IPS-20b (cell line): Measurements from ENCODE around the gene SMIM29.

ENCODE experiments used
- H3K27ac ChIP-seq: one replicate; pipeline ENCODE4 v1.5.1; 2013; ENCODE audit warnings: low read length
- H3K27me3 ChIP-seq: 2 replicates; pipeline ENCODE4 v1.6.1; 2013; ENCODE audit warnings: mild to moderate bottlenecking, low read length, inconsistent platforms; ENCODE audit not compliant: insufficient read depth
- H3K36me3 ChIP-seq: 2 replicates; pipeline ENCODE4 v1.6.1; 2013; ENCODE audit warnings: low read depth, mild to moderate bottlenecking, inconsistent platforms, low read length, moderate library complexity; ENCODE audit not compliant: insufficient read depth
- H3K4me1 ChIP-seq: 2 replicates; pipeline ENCODE4 v1.6.1; 2013; ENCODE audit warnings: mild to moderate bottlenecking, control low read depth, inconsistent platforms, low read length, moderate library complexity; ENCODE audit not compliant: insufficient read depth
- H3K4me3 ChIP-seq: 2 replicates; pipeline ENCODE4 v1.5.1; 2013; ENCODE audit warnings: mild to moderate bottlenecking, low read length, inconsistent platforms
- H3K9ac ChIP-seq: 2 replicates; pipeline ENCODE4 v1.6.1; 2013; ENCODE audit warnings: low read depth, mild to moderate bottlenecking, inconsistent platforms, low read length, moderate library complexity
- H3K9me3 ChIP-seq: 2 replicates; pipeline ENCODE4 v1.6.1; 2013; ENCODE audit warnings: mild to moderate bottlenecking, low read depth, low read length, inconsistent platforms; ENCODE audit not compliant: insufficient read depth

SMIM29 gene

DNA sequence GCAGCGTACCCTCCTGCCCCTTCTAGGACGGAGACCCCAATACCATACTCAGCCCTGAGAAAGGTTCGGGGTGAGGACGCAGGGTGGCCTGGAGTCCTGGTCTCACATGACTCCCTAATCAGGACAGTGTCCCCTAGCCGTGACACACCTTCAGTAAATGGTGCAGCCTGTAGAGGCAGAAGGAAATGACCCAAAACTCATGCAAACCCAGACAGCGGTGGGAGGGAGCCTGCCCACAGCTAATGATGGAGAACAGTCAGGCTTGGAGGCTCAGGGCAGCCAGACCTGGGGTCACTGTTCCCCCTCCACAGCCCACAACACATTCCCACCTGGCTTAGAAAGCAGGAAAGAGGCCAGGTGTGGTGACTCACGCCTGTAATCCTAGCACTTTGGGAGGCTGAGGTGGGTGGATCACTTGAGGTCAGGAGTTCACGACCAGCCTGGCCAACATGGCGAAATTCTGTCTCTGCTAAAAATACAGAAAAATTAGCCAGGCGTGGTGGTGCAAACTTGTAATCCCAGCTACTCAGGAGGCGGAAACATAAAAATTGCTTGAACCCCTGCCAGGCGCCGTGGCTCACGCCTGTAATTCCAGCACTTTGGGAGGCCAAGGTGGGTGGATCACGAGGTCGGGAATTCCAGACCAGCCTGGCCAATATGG lies 20.9 kb downstream of the SMIM29 start:
- Histone ChIP-seq H3K36me3 (no peaks in the 10 kb centered on the region), H3K27ac (peak overlapping the region; percentile 80)

DNA sequence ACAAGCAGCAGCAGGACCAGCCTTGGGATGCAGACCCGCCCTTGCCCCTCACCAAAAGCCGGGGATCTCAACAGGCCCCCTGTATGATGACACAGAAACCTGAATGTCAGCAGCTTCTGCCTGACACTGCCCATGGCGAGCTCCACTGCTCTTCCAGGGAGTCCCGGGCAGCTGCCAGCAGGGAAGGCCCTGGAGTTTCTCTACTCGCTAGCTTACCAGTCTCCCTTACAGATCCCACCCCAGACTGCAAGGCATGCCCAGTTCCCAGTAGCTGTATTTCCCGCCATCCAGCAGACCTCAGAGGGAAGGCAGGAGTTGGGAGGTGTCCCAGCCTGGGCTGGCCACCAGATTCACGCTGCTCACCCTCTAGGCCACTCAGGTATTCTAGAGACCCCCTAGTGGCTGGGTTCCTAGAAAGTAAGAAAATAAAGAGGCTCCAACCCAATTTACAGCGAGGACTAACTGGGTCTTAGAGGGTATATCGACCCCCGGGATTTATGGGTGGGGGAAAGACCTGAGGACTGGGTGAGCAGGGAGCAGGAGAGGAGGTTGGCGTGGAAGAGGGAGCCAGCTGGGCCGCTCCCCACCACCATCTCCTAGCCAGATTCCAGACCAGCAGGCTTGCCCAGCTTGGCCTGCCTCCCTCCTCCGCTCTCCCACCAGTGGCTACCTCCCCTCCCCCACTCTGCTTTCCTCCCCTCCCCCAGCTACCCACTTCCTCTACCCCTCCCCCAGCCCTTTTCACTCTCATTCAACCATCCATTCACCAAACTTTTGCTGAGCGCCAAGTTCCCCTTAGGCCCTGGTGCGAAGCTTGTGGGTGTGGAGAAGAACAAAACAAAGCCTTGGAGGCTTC lies 21.8 kb downstream of the SMIM29 start:
- Histone ChIP-seq H3K4me3 (peak overlapping the region; percentile 23; the same call in 1 of the 2 replicates), H3K27ac (peak overlapping the region; percentile 80), H3K27me3 (no peaks in the 10 kb centered on the region)

More for the DNA sequence above, 20.9 kb downstream of the SMIM29 start:
- Histone ChIP-seq H3K27me3 (no peaks in the 10 kb centered on the region), H3K9me3 (no peaks in the 10 kb centered on the region), H3K4me3 (no peak overlapping the region), H3K4me1 (peaks cover 21% of the 10 kb centered on the region; the same call in 1 of the 2 replicates), H3K9ac (peak overlapping the region; percentile 63; the same call in 1 of the 2 replicates)

DNA sequence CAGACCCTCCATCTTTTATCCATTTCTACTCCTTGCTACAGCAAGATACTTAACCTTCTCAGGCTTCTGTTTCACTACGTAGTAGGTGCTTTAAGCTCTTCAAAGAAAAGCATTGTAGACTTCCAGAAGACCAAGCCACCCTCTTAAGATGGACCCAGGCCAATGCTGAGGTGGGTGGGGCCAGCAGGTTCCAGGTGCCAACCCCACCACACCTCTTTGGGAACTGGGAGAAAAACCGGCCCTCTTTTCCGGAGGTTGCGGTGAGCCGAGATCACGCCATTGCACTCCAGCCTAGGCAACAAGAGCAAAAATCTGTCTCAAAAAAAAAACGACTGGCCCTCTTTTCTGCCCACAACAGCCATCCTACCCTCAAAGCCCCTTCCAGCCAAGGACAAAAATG lies 22.7 kb downstream of the SMIM29 start:
- Histone ChIP-seq H3K27ac (no peak overlapping the region), H3K4me1 (peaks cover 21% of the 10 kb centered on the region; the same call in 1 of the 2 replicates), H3K36me3 (no peaks in the 10 kb centered on the region), H3K27me3 (no peaks in the 10 kb centered on the region), H3K9ac (peak overlapping the region; percentile 59; the same call in 1 of the 2 replicates), H3K4me3 (no peak overlapping the region), H3K9me3 (no peaks in the 10 kb centered on the region)

More for the DNA sequence above, 21.8 kb downstream of the SMIM29 start:
- Histone ChIP-seq H3K4me1 (peaks cover 21% of the 10 kb centered on the region; the same call in 1 of the 2 replicates), H3K9ac (peak overlapping the region; percentile 63; the same call in 1 of the 2 replicates), H3K9me3 (no peaks in the 10 kb centered on the region), H3K36me3 (no peaks in the 10 kb centered on the region)

DNA sequence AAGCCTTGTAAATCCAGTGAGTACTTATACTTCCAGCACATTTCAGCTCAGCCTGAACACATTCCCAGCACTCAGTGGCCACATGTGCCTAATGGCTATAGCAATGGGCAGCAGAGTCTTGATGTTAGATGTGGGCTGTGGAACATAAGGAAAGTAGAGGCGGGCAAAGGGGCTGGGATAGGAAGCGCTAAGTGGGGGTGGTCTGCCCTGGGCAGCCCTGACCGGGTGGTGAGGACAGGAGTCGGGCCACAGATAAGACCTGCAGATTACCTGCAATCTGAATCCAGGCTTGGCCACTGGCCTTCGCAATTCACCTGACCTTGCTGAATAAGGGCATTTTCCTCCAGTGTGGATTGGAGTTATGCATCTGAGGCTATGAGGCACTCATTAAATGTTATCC lies 23.3 kb downstream of the SMIM29 start:
- H3K4me1 ChIP-seq, result peaks cover 21% of the 10 kb centered on the region; the same call in 1 of the 2 replicates
- no peaks in the 10 kb centered on the region for H3K9me3 ChIP-seq
- no peak overlapping the region for H3K9ac ChIP-seq
- H3K4me3 ChIP-seq, result no peak overlapping the region
- H3K36me3 ChIP-seq, result no peaks in the 10 kb centered on the region
- no peaks in the 10 kb centered on the region for H3K27me3 ChIP-seq
- no peak overlapping the region for H3K27ac ChIP-seq

DNA sequence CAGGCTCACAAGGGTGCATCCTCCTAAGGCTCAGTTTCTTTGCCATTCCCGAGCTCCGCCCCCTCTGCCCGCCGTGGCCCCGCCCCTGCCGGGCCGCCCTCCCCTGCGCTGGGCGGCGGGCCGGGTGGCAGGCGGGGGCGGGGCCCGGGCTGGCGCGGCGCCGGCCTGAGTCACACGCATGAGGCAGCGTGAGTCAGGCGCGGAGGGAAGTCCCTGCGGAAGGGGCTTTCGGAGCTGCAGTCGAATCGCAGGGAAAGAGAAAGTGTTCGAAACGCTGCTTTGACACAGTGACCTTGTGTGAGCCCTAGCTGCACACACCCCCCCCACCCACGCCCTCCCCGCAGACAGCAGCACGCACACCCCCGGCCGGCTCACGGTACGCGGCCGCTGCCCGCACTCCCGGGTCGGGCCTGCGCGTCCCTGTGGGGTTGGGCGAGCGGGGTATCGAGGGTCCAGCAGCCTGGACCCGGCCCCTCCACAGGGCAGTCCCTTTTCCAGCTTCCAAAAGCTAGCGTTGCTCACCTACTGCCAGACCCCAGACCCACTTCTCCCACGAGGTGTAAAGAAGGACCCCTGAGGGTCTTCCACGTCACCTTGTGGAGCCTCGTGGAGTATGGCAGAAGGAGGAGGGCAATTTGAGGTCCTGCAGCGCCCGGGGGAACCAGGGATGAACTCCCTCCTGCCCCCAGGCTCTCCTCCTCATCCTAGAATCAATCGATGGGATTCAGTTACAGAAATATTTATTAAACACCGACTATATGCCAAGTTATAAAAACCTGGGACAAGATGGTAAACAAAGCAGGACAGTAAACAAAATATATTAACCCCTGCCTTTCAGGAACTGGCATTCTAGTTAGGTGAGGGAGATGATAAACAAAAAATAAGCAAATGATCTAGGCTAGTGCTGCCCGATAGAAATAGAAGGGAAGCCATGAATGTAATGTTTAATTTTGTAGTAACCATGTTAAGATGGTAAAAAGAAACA lies 24.6 kb downstream of the SMIM29 start:
- Histone ChIP-seq H3K36me3 (no peaks in the 10 kb centered on the region), H3K4me3 (peak overlapping the region; percentile 68), H3K9ac (peak overlapping the region; percentile 76; the same call in 1 of the 2 replicates), H3K27me3 (no peaks in the 10 kb centered on the region), H3K4me1 (peaks cover 21% of the 10 kb centered on the region; the same call in 1 of the 2 replicates), H3K9me3 (no peaks in the 10 kb centered on the region), H3K27ac (peak overlapping the region; percentile 94)

DNA sequence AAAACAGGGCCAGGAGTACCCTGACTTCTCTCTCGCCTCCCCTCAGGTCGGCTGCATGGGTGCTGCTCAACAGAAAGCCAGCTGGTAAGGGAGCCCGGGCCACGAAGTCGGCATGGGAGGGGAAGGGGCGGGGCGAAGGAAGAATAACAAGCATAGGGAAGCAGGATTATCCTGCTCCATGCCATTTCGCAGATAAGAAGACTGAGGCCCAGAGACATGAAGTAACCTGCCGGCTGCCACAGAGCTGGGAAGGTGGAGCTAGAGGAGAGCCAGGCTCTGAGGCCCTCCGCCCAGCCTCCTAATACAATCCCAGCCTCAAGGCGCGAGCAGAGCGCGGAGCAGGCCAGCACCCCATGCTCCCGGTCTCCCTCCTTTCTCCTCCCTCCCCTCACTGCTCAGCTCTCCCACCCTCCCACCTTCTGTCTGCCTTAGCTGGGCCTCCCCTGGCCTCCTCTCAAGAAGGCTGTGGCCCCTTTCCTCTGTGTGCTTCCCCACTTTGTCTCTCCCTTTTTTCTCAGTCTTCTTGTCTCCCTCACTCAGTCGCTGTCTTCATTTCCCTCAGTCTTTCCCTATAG lies 25.3 kb downstream of the SMIM29 start:
- no peaks in the 10 kb centered on the region for H3K9me3 ChIP-seq
- peaks cover 21% of the 10 kb centered on the region; the same call in 1 of the 2 replicates for H3K4me1 ChIP-seq
- H3K36me3 ChIP-seq, result no peaks in the 10 kb centered on the region
- H3K27ac ChIP-seq, result peak overlapping the region; percentile 94
- peak overlapping the region; percentile 68 for H3K4me3 ChIP-seq
- H3K9ac ChIP-seq, result peak overlapping the region; percentile 76; the same call in 1 of the 2 replicates
- H3K27me3 ChIP-seq, result no peaks in the 10 kb centered on the region

DNA sequence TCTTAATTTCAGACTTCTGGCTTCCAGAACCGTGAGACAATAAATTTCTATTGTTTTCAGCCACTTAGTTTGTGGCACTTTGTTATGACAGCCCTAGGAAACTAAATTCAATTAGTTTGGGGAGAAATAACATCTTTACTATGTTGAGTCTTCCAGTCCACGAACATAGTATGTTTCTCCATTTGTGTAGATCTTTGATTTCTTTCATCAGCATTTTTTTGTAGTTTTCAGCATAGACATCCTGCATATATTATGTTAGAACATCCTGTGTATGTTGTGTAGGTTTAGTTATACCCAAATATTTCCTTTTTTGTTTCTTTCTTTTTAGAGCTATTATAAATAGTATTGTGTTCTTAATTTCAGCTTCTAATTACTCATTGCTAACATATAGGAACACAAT lies 30.1 kb downstream of the SMIM29 start:
- H3K27ac ChIP-seq, result no peak overlapping the region
- no peak overlapping the region for H3K9ac ChIP-seq
- H3K4me3 ChIP-seq, result no peak overlapping the region
- no peaks in the 10 kb centered on the region for H3K27me3 ChIP-seq
- no peaks in the 10 kb centered on the region for H3K9me3 ChIP-seq
- no peaks in the 10 kb centered on the region for H3K36me3 ChIP-seq
- no peaks in the 10 kb centered on the region; the same call in 1 of the 2 replicates for H3K4me1 ChIP-seq

DNA sequence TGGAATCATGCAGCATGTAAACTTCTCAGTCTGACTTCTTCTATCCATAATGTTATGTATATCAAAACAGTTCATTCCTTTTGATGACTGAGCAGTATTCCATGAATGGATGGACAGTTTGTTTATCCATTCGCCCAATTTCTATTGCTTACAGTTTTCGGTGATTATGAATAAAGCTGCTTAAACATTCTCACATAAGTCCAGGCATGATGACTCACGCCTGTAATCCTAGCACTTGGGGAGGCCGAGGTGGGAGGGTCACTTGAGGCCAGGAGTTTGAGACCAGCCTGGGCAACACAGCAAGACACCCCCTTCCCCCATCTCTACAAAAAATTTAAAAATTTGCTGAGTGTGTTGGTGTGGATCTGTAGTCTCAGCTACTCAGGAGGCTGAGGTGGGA lies 35.0 kb downstream of the SMIM29 start:
- Histone ChIP-seq H3K4me3 (no peak overlapping the region), H3K27me3 (no peaks in the 10 kb centered on the region), H3K27ac (no peak overlapping the region), H3K9ac (no peak overlapping the region), H3K36me3 (no peaks in the 10 kb centered on the region), H3K4me1 (no peaks in the 10 kb centered on the region), H3K9me3 (no peaks in the 10 kb centered on the region)

DNA sequence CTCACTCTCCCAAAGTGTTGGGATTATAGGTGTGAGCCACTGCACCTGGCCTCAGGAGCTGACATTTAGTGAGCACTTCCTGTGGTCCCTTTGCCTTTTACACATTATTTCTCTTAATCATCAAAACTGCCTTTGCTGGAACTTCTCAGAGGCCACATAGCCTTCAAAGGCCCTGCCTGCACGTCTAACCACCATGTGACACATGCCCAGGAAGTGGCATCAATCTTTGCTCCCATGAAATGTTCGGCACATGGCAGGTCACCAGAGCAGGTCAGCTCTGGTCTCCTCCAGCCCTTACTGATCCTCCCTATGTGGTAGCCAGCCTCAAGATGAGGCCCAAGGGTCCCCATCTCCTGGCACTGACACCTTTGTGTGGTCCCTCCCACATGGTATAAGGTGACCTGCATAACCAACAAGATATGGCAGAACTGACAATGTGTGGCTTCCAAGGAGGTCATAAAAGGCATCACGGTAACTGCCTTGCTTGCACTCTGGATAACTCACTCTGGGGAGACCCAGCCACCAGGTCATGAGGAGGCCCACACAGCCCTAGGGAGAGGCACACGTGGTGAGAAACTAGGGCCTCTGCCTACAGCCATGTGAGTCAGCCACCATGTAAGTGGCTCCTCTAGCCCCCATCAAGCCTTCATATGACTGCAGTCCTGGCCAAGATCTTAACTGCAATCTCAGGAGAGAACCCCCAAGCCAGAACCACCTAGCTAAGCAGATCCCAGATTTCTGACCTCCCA lies 40.9 kb downstream of the SMIM29 start:
- H3K36me3 ChIP-seq, result no peaks in the 10 kb centered on the region
- no peaks in the 10 kb centered on the region for H3K4me1 ChIP-seq
- no peak overlapping the region for H3K27ac ChIP-seq
- H3K9me3 ChIP-seq, result no peaks in the 10 kb centered on the region
- H3K27me3 ChIP-seq, result no peaks in the 10 kb centered on the region
- H3K9ac ChIP-seq, result no peak overlapping the region
- no peak overlapping the region for H3K4me3 ChIP-seq

DNA sequence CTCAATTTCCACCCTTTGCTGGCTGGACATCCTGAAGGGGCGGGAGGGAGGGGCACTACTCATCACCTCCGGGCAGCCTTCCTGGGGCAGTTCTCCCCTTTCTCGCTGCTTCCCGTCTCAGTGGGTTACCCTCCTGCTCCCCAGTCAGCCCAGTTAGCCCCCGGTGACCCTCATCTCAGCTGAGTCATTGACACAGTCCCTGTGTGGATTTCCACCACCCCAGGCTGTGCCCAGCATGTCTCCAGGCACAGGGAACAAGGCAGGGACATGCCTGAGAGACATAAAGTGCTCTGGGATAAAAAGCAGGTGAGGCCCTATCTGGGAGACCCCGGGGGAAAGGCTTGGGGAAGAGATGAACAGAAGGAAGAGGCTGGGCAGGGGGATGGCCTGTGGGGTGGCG lies 42.1 kb downstream of the SMIM29 start:
- Histone ChIP-seq H3K36me3 (no peaks in the 10 kb centered on the region), H3K27ac (no peak overlapping the region), H3K9me3 (no peaks in the 10 kb centered on the region), H3K4me3 (no peak overlapping the region), H3K9ac (no peak overlapping the region), H3K27me3 (no peaks in the 10 kb centered on the region), H3K4me1 (no peaks in the 10 kb centered on the region; the same call in 1 of the 2 replicates)
